ENCODE results near the gene CRMP1. TPM values are rescaled to one million over a fixed set of nuclear protein-coding genes. Genes with fewer than 3 reads are reported as not detected.

Gene CRMP1
- total and polyA plus RNA-seq, 2 of the 8 experiments (the other 6 are each of a cell fraction or from before 2014, with no cell fraction given): 120 to 131 TPM

GRCh38 chr4:5814421-5814820 lies 78.5 kb downstream of the CRMP1 start:
- H2BK5ac ChIP-seq (ENCODE audit: low read depth, low read length): no peak overlapping the region
- no peak overlapping the region for H3K4me3 ChIP-seq (ENCODE audit: extremely low read depth in 1 of 4, insufficient read depth in 2 of 4, low read depth in 3 of 4, low read length in 4 of 4)
- POLR2A ChIA-PET (ENCODE audit: partially characterized antibody): no interaction called here
- no peak overlapping the region for H3K4ac ChIP-seq (replicated peaks; ENCODE audit: insufficient read length, low read depth, low read length)
- no peak overlapping the region for H2AK5ac ChIP-seq (ENCODE audit: low read depth, low read length)
- H3K23ac ChIP-seq (ENCODE audit: insufficient read length): no peak overlapping the region
- no peak overlapping the region for H3K4me2 ChIP-seq (ENCODE audit: insufficient read depth in 1 of 2, low read depth in 2 of 2, low read length in 2 of 2)
- no peak overlapping the region for H2AFZ ChIP-seq (ENCODE audit: low read length)
- no peak overlapping the region for H2BK12ac ChIP-seq (ENCODE audit: low read depth, low read length)
- no peak overlapping the region for H3K18ac ChIP-seq (ENCODE audit: extremely low read depth, low read length)
- no peaks in the 10 kb centered on the region for H3K23me2 ChIP-seq (ENCODE audit: low read depth, low read length)
- DNase-seq (ENCODE audit: low read depth in 1 of 2, low spot score in 2 of 2): no peak
- peaks cover 3% of the 10 kb centered on the region; the same call in 1 of the 2 replicates for H3K79me1 ChIP-seq (ENCODE audit: low read depth, low read length)
- 95% methylated on average over 6 of the region's 6 CpGs; no CpG with 5 or more reads in 1 of the 2 experiments for WGBS, 2 experiments (ENCODE audit: extremely low coverage in 1 of 2, insufficient coverage in 1 of 2, insufficient read length in 1 of 2, insufficient replicate concordance in 2 of 2, low coverage in 1 of 2, low lambda C conversion rate in 2 of 2, missing lambda C conversion rate in 1 of 2)
- H3K27ac ChIP-seq (ENCODE audit: low read depth, low read length): no peak overlapping the region
- peaks cover 0 to 7% of the 10 kb centered on the region in 2 experiments for H4K20me1 ChIP-seq (replicated peaks in 1 of 2; ENCODE audit: control insufficient read depth in 1 of 2, insufficient read depth in 2 of 2, low read length in 2 of 2)
- H4K91ac ChIP-seq (replicated peaks; ENCODE audit: insufficient read length, low read length): no peak overlapping the region
- no peak for TF ChIP-seq KDM5A (IDR thresholded peaks at IDR 0.05; ENCODE audit: low read length)
- 0 out of 2 replicates have a peak, but pooled peaks have one; percentile 14 for TF ChIP-seq POLR2AphosphoS5 (IDR thresholded peaks at IDR 0.05; ENCODE audit: low read depth, low read length)
- TF ChIP-seq SAP30 (IDR thresholded peaks at IDR 0.05; ENCODE audit: insufficient read depth, insufficient replicate concordance, low read length): no peak
- TF ChIP-seq RBBP5 (IDR thresholded peaks at IDR 0.05; ENCODE audit: borderline replicate concordance, low read depth, low read length): no peak
- 0 out of 3 replicates have a peak, but pooled peaks of 1 of the 2 experiments have one; percentile 20 for TF ChIP-seq POLR2A (IDR thresholded peaks at IDR 0.05; ENCODE audit: control extremely low read depth in 1 of 2, low read depth in 2 of 2, low read length in 2 of 2)
- TF ChIP-seq FOSL1 (IDR thresholded peaks at IDR 0.05; ENCODE audit: insufficient read depth, low read depth, low read length): no peak
- TF ChIP-seq BACH1 (IDR thresholded peaks at IDR 0.05; ENCODE audit: low read length): no peak
- TF ChIP-seq CTBP2 (IDR thresholded peaks at IDR 0.05; ENCODE audit: borderline replicate concordance, insufficient read depth, insufficient read length, low read length): no peak
- no peak for TF ChIP-seq RXRA (IDR thresholded peaks at IDR 0.05; ENCODE audit: insufficient read depth, low read depth, low read length)
- no peak for TF ChIP-seq RAD21 (IDR thresholded peaks at IDR 0.05 in 1 of 2, conservative IDR thresholded peaks at IDR 0.05 in 1 of 2; ENCODE audit: low read depth in 2 of 2, low read length in 2 of 2)
- no peak overlapping the region for H2BK120ac ChIP-seq (replicated peaks; ENCODE audit: low read depth, low read length)
- no peak overlapping the region for H4K8ac ChIP-seq (ENCODE audit: extremely low read depth, insufficient read depth, low read length)
- no peaks in the 10 kb centered on the region; a peak in 1 of 7 replicates for H3K27me3 ChIP-seq (replicated peaks in 1 of 4; ENCODE audit: control insufficient read depth in 3 of 4, extremely low read depth in 1 of 4, insufficient read depth in 3 of 4, low read length in 3 of 4)
- FAIRE-seq: no peak
- no peak overlapping the region for H2BK20ac ChIP-seq (ENCODE audit: low read length)
- H3K9ac ChIP-seq (replicated peaks in 1 of 4; ENCODE audit: extremely low read depth in 1 of 4, low read depth in 3 of 4, low read length in 3 of 4): no peak overlapping the region
- no peak overlapping the region for H4K5ac ChIP-seq (ENCODE audit: insufficient read length, low read depth, low read length)
- CTCF ChIA-PET (ENCODE audit: partially characterized antibody): interaction anchor here (2.5 to 2.6 kb wide), 2 partner anchors 9 to 11 kb away, joined by 23 to 36 read pairs; no protein-coding TSS in a partner anchor
- H3K36me3 ChIP-seq (ENCODE audit: control insufficient read depth in 2 of 4, insufficient read depth in 4 of 4, low read length in 3 of 4): peaks cover 2 to 21% (median 7%) of the 10 kb centered on the region in 4 experiments; a peak in 5 of 8 replicates
- no peaks in the 10 kb centered on the region; a peak in 1 of 7 replicates for H3K4me1 ChIP-seq (replicated peaks in 1 of 4; ENCODE audit: control insufficient read depth in 3 of 4, insufficient read depth in 4 of 4, low read length in 3 of 4)
- no peak overlapping the region for H2BK15ac ChIP-seq (ENCODE audit: low read length)
- H3K56ac ChIP-seq (replicated peaks; ENCODE audit: insufficient read length, low read depth, low read length): no peak overlapping the region
- no peaks in the 10 kb centered on the region for H3K9me3 ChIP-seq (ENCODE audit: insufficient read depth in 2 of 2, low read depth in 1 of 2, low read length in 1 of 2)
- no peaks in the 10 kb centered on the region for H3K79me2 ChIP-seq (ENCODE audit: control insufficient read depth in 1 of 2, insufficient read depth in 2 of 2, low read length in 2 of 2)
- H3K14ac ChIP-seq (ENCODE audit: insufficient read length): no peak overlapping the region

All from H1 (cell line).